ENCODE results near the gene SMAD3. TPM values are rescaled to one million over a fixed set of nuclear protein-coding genes. Genes with fewer than 3 reads are reported as not detected.
A peak's percentile ranks its signal among the peaks of the same experiment; 100 is the strongest.

The SMAD3 gene
- polyA plus RNA-seq, 3 donors = 45.3 to 57.4 (median 53.1) TPM

DNA sequence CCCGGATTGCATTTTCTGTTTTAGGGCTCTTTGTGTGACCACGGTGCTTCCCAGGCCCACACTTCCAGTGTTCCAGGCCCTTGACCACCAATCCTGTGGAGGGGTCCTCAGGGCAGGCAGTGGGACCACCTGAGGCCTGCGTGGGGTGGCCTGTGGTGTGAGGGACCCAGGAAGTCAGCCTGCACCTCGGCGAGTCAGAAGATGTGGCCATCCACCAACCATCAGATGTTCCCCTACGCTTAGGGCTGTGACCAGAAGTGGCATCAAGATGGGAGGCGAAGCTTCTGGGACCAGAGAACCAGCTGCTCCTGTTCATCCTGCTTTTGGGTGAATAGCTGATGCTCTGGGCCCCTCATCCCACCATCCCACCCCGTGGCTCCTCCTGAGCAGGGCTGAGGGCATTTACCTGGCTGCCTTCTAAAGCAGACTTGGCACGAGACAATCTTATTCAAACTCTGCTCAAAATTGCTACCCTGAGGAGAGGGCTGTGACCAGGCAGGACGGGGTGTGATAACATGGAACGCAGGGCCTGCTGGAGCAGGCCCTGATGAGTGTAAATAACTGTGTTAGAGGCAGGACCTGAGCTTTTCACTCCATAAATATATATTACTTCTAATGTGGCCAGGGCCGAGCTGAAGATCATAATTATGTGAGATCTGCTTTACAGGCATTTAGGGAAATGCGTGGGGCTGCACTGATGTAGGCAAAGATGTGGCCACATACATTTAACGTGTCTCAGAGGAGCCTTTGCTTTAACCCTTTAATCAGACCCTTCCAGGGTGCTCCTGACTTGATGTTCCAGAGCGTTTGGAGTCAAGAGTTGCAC, 28.8 kb downstream of the SMAD3 start:
- no peak for DNase-seq

- no peak for DNase-seq
Observed at GRCh38 chr15:67095912-67096311, 30.5 kb downstream of the SMAD3 start.

DNA sequence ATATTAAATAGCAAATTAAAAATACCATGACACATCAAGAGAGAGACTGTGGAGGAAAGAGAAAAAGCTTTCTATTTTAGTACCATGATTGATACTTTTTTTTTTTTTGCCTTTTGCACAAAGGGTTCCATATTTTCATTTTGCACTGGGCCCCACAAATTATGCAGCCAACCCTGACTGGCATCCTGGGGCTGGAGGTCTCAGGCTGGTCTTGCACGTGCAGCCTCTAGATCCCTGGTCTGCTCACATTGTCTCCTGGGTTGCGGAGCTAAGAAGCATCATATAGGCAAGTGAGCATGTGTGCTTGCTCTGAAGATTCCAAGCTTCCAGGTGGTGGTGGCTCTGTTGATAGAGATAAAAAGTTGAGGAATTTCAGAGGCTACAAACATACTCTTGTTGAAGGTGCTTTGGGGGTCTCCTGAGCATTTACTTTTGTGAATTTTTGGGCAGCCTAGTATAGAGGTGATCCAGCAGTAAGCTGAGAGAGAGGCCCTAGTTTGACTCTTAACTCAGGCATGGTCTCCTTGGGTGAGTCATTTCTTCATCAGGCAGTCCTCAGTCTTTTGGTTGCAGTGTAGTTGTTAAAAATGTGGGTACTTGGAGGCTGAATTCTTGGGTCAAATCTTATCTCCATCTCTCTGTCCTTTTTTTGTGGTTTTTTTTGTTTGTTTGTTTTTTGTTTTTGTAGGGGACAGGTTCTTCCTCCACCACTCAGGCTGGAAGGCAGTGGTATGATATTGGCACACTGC, 31.3 kb downstream of the SMAD3 start:
- DNase-seq = no peak

GRCh38 chr15:67097424-67097823, 32.0 kb downstream of the SMAD3 start:
- DNase-seq = no peak

GRCh38 chr15:67097930-67098740, 32.7 kb downstream of the SMAD3 start:
- DNase-seq = no peak

DNA sequence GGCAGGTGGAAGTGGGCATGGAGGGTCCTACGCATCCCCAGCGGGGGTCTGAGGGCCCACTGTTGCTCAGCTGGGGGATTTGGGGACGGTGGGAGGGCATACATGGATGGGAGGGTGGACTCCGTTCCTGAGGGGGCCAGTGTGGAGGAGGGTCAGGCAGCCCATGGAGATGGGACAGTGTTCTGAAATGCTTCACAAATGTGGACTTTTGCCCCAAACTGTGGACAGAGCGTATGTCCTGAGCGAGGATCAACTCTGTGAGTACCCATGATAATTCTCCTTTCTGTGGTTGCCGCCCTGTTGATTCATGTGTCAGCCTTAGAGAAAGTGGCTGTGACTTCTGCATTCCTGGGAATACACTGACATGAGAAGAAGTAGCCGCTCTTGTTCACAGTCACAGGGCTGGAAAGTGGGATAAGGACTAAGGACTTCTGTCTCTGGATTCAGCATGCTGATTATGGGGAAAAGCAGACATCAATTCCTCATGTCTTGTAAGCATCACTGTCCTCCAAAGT, 33.4 kb downstream of the SMAD3 start:
- DNase-seq = no peak

GRCh38 chr15:67100124-67100791, 34.9 kb downstream of the SMAD3 start:
- DNase-seq = no peak

- DNase-seq = peak; percentile 80
Observed at GRCh38 chr15:67100801-67101581, 35.6 kb downstream of the SMAD3 start.

DNA sequence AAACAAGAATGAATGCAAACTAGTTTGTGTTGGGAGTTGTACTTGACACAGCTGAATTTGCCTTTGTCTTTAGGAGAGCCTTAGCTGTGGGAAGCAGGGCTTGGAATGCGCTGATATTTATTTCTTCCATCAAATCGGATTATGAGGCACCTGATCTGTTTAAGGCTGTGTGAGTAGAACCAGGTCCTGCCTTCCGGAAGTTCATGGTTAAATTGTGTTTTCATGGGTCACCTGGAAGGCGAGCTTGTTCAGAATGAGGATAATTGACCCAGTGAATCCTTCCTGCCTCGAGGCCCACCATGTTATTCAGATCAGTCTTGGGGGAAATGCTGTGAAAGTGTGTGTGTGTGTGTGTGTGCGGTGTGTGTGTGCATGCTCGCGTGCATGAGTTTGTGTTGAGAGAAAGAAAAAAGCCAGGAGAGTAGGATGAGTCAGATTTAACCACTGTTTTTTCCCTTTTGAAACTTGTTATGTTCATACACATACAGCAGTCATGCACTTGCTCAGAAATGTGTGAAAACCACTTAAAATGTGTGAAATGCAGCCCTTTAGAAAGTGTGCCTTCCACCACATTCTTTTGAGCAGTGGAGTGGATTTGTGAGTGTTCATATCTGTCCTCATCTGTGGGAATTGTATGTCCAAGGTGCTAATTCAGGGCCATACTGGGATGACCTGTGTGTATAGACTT, 36.7 kb downstream of the SMAD3 start:
- DNase-seq = no peak

- DNase-seq = no peak
Observed at GRCh38 chr15:67102599-67102929, 37.2 kb downstream of the SMAD3 start.

GRCh38 chr15:67103021-67103420, 37.6 kb downstream of the SMAD3 start:
- no peak for DNase-seq

GRCh38 chr15:67103432-67103831, 38.0 kb downstream of the SMAD3 start:
- no peak for DNase-seq

DNA sequence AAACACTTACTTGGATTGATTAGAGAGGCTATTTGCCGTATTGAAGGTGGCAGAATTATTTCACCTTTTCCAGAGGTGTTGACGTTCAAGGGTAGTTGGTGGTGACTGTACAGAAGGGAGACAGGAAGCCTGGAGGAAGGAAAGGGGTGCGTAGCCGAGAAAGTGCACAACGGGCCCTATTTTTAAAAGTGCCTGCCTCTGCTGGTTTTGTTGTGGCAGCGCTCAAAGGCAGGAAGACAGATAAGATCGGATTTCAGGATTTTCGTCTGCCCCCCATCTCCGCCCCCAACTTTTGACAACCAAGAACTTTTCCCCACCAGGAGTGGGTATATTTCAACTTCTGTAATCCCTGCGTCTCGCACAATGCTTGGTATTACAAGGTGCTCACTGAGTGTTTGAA, 38.5 kb downstream of the SMAD3 start:
- DNase-seq = no peak

DNA sequence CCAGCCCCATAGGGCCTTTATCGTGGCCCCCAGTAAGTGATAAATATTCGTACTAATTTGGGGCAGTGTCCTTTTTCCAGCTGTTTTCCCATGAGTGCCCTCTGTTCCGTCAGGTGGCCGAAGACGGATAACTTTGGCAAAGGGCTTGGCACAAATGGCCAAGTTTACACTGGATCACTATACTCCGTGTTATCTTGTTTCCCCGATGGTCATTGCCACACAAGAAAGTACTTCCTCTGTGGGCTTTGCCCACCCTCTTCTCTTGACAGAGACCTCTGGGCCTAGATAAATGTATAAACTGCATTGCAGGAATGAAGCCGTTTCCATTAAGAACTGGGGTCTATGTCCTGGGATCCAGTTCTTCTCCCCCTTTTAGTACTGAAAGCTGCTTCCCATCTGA, 39.1 kb downstream of the SMAD3 start:
- DNase-seq = no peak

DNA sequence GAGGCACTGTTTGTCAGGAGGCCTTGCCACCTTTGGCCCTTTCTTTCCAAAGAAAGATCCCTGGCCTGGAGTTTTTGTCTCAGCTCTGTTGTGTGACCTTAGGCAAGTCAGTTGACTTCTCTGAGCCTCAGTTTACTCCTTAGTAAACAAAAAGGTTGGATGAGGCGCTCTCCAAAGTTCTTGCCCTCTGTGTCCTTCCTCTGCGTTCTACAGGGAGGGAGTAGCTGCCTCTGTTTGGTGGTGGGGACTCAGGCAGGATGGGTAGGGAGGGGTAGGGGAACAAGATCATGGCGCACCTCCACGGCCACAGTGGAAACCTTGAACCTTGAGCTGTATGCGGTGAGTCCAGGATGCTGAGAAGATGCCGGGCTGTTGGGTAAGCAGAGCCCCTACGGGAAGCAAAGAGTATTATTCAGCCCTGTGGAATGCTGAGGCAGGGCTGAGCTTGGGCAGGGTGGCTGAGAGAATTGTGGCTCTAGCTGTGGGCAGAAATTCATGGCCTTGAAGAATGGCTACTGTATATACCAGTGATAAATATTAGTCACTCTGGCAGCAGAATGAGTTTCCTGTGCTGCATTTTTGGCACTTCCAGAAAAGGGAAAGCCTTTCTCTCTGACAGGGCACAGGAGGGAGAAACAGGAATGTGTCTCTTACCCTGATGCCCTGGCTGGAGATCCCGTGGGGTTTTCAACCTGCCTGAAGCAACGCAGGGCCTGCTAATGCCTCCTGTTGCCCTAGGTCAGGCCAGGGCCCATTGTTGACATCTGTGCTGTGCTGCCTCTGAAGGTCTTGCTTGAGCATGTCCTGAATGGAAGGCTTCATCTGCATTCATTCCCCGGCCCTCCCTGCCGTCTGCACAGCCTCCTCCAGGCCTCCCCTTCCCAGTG, 39.9 kb downstream of the SMAD3 start:
- no peak for DNase-seq

DNA sequence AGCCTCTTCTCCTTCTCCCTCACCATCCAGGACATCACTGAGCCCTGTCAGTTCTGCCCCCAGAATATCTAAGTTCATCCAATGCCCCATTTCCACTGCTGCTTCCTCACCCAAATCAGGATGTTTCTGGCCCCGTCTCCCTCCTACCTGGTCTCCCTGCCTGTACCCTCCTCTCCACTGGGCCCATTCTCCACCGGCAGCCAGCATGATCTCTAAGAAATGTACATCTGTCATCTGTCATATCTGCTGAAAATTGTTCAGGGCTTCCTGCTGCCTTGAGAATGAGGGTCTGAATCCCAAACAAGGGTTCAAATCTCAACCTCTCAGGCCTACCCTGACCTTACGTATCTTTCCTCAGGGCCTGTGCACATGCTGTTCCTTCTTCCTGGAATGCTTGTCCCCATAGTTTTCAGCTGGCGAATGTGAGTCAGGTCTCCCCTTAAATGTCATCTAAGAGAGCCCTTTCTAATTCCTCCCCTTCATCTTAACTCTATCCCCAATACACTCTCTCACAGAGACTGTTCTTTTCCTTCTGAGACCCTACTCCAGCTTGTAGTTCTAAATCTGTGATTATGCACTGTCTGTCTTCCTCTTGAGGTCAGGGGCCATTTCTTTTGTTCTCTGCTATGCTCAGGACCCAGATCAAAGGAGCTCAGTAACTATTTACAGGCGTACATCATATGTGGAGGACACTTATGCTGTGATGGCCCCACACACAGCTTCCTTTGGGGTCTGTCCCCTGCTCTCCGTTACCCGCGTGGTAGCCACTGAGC, 40.8 kb downstream of the SMAD3 start:
- no peak for DNase-seq

DNA sequence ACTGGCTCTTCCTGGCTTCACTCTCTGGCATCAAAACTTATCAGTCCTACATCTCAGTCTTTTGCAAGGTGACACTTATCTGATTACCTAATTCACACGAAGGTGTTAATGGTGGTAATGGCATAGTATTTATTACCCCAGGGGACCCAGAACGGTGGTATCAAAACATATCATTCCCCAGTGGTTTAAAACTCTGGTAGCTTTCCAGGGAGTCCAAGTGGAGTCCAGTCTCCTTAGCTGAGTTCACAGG, 41.3 kb downstream of the SMAD3 start:
- no peak for DNase-seq

DNA sequence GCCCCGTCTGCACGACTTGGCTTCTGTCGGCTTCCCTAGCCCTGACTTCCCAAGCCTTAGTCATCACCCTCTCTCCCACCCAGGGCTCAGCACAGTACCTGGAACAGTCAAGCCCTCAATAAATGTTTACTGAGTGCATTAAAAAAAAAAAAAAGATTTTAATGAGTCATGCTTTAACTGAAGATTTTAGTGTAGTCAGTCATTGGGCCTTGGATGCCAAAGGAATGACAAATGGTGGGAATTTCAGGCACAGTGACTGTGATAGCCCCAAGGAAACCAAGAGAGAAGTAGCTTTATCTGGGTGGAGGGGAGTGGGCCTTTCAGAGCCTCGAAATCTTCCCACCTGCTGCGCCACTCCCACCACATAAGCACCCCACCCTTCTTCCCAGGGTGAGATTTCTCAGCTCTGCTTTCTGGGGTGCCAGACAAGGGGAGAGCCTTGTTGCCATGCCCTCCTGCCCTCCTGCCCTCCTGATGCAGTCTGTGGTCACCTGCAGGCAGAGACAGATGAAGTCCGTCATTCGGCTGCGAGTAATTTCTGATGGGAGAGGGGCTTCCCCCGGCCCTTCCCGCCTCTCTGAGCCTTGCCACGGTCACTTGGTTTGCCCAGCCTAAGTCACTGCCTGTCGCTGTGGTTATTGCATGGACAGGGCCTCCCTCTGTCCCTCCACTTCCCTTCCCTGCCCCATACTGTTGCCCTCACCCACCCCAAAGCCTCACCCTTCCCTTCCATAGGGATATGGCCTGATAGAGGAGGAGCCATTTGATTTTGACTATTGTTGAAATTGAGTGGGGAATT, 41.8 kb downstream of the SMAD3 start:
- no peak for DNase-seq

Data from renal pelvis (tissue), 4 donors.